ENCODE measurements around the gene MAN1A1.

The MAN1A1 gene

DNA sequence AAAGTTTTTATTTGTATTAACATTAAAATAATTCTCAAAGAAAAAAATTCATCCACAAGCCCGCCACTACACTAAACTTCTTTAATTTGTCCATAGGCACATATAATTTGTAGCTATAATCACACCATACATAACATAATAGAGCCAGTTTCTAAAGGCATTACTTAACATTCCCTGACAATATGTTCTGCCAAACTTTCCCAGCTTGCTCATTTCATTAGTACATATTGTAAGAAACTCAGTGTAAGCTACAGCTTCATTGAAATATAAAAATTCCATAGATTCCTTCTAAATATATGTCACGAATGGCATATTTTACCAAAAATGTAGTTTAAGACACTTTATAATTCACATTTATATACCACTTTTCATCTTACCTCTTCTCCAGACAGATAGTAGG lies 59.3 kb downstream of the MAN1A1 start:
- H3K27ac ChIP-seq (ENCODE audit: low read length), result no peak overlapping the region
- H3F3A ChIP-seq (ENCODE audit: insufficient read depth, low read length), result no peaks in the 10 kb centered on the region
- H3K9me2 ChIP-seq (replicated peaks; ENCODE audit: insufficient read depth, low read length), result no peaks in the 10 kb centered on the region
- no peaks in the 10 kb centered on the region for H3K27me3 ChIP-seq (replicated peaks; ENCODE audit: insufficient read depth, low read length)
- 0 out of 2 replicates have a peak, but pooled peaks cover 8% of the 10 kb centered on the region for H3K36me3 ChIP-seq (replicated peaks; ENCODE audit: insufficient read depth, low read length)
- no peak overlapping the region for H3K4me3 ChIP-seq (ENCODE audit: low read length)
- H3K4me1 ChIP-seq (ENCODE audit: low read length), result no peaks in the 10 kb centered on the region
- TF ChIP-seq EZH2phosphoT487 (IDR thresholded peaks at IDR 0.05; ENCODE audit: low read length) (no peak), EZH2 (optimal IDR thresholded peaks at IDR 0.05; ENCODE audit: low read depth, low read length) (no peak), CTCF (IDR thresholded peaks at IDR 0.05; ENCODE audit: low read length) (no peak)
- DNase-seq, result no peak
- H3K79me2 ChIP-seq (ENCODE audit: low read length), result peaks cover 67% of the 10 kb centered on the region
- H2AFZ ChIP-seq (ENCODE audit: low read length), result no peak overlapping the region
- H4K20me1 ChIP-seq (ENCODE audit: insufficient read depth, low read length), result no peaks in the 10 kb centered on the region
- H3K4me2 ChIP-seq (ENCODE audit: low read depth, low read length), result no peak overlapping the region
- H3K9me3 ChIP-seq (replicated peaks; ENCODE audit: insufficient read depth, low read length), result no peaks in the 10 kb centered on the region
- H3K9ac ChIP-seq (ENCODE audit: low read length), result no peak overlapping the region

DNA sequence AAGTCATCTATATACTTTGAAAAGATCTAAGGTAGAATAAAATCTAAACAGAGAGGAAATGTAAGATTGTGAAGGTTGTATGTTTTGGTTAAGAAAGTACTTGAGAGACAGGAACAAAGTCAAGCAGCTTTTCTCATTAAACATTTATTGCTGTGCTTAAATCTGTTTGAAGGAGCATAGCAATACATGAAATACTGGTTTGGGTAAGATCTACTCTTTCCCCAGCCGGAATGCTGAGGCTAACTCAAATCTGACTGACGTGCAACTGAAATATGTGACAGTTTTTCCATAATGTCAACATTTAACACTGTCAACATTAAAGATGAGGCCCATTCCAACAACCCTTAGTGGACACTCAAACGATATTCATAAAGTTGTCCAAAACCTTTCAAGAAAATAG lies 59.9 kb downstream of the MAN1A1 start:
- Histone ChIP-seq H3K36me3 (replicated peaks; ENCODE audit: insufficient read depth, low read length) (0 out of 2 replicates have a peak, but pooled peaks cover 8% of the 10 kb centered on the region), H3K27ac (ENCODE audit: low read length) (no peak overlapping the region), H3K4me2 (ENCODE audit: low read depth, low read length) (no peak overlapping the region), H3K9me2 (replicated peaks; ENCODE audit: insufficient read depth, low read length) (no peaks in the 10 kb centered on the region), H4K20me1 (ENCODE audit: insufficient read depth, low read length) (no peaks in the 10 kb centered on the region), H3K79me2 (ENCODE audit: low read length) (peaks cover 63% of the 10 kb centered on the region), H2AFZ (ENCODE audit: low read length) (no peak overlapping the region), H3F3A (ENCODE audit: insufficient read depth, low read length) (no peaks in the 10 kb centered on the region), H3K27me3 (replicated peaks; ENCODE audit: insufficient read depth, low read length) (no peaks in the 10 kb centered on the region), H3K4me1 (ENCODE audit: low read length) (no peaks in the 10 kb centered on the region), H3K4me3 (ENCODE audit: low read length) (no peak overlapping the region), H3K9ac (ENCODE audit: low read length) (no peak overlapping the region), H3K9me3 (replicated peaks; ENCODE audit: insufficient read depth, low read length) (no peaks in the 10 kb centered on the region)
- no peak for DNase-seq
- no peak for TF ChIP-seq CTCF (IDR thresholded peaks at IDR 0.05; ENCODE audit: low read length)
- TF ChIP-seq EZH2 (optimal IDR thresholded peaks at IDR 0.05; ENCODE audit: low read depth, low read length), result no peak
- TF ChIP-seq EZH2phosphoT487 (IDR thresholded peaks at IDR 0.05; ENCODE audit: low read length), result no peak

GRCh38 chr6:119285908-119286625 lies 63.5 kb downstream of the MAN1A1 start:
- no peaks in the 10 kb centered on the region for H3K27me3 ChIP-seq (replicated peaks; ENCODE audit: insufficient read depth, low read length)
- no peak overlapping the region for H2AFZ ChIP-seq (ENCODE audit: low read length)
- H3K27ac ChIP-seq (ENCODE audit: low read length), result no peak overlapping the region
- TF ChIP-seq EZH2 (optimal IDR thresholded peaks at IDR 0.05; ENCODE audit: low read depth, low read length), result no peak
- TF ChIP-seq EZH2phosphoT487 (IDR thresholded peaks at IDR 0.05; ENCODE audit: low read length), result no peak
- no peak for TF ChIP-seq CTCF (IDR thresholded peaks at IDR 0.05; ENCODE audit: low read length)
- peaks cover 8% of the 10 kb centered on the region; the same call in 1 of the 2 replicates for H3K36me3 ChIP-seq (replicated peaks; ENCODE audit: insufficient read depth, low read length)
- H3K79me2 ChIP-seq (ENCODE audit: low read length), result peaks cover 61% of the 10 kb centered on the region
- H3K9me3 ChIP-seq (replicated peaks; ENCODE audit: insufficient read depth, low read length), result no peaks in the 10 kb centered on the region
- no peak for DNase-seq
- no peak overlapping the region for H3K9ac ChIP-seq (ENCODE audit: low read length)
- H3K4me2 ChIP-seq (ENCODE audit: low read depth, low read length), result no peak overlapping the region
- H3K9me2 ChIP-seq (replicated peaks; ENCODE audit: insufficient read depth, low read length), result no peaks in the 10 kb centered on the region
- H3F3A ChIP-seq (ENCODE audit: insufficient read depth, low read length), result no peaks in the 10 kb centered on the region
- H3K4me3 ChIP-seq (ENCODE audit: low read length), result no peak overlapping the region
- no peaks in the 10 kb centered on the region for H3K4me1 ChIP-seq (ENCODE audit: low read length)
- no peaks in the 10 kb centered on the region for H4K20me1 ChIP-seq (ENCODE audit: insufficient read depth, low read length)

Measured in MM.1S (cell line).